ENCODE results near the gene TPRN. TPM values are rescaled to one million over a fixed set of nuclear protein-coding genes. Genes with fewer than 3 reads are reported as not detected.

Gene TPRN
- polyA plus RNA-seq, 1 donor: 32.1 TPM

GRCh38 chr9:137223078-137223970 is 22.8 kb upstream of the TPRN start:
- H3K36me3 ChIP-seq (ENCODE audit: control insufficient read depth, insufficient read depth, low read length): no peaks in the 10 kb centered on the region
- DNase-seq: peak; percentile 97 to 98
- no CpG with 5 or more reads among the region's 63 CpGs for WGBS (ENCODE audit: insufficient coverage, low lambda C conversion rate)
- peak overlapping the region; percentile 86 for H3K27ac ChIP-seq (ENCODE audit: low read length)
- peak overlapping the region; percentile 76 for H3K4me3 ChIP-seq (ENCODE audit: low read length)
- peaks cover 57% of the 10 kb centered on the region for H3K4me1 ChIP-seq (ENCODE audit: control insufficient read depth, insufficient read depth, low read length)
- H3K27me3 ChIP-seq (ENCODE audit: control insufficient read depth, insufficient read depth, low read length): no peaks in the 10 kb centered on the region
- H3K9me3 ChIP-seq (ENCODE audit: control insufficient read depth, low read depth, low read length): peaks cover 12% of the 10 kb centered on the region

GRCh38 chr9:137222190-137223077 is 21.9 kb upstream of the TPRN start, which contains the start of gene RNF208:
Gene RNF208, minus strand, starts transcription at chr9:137222240. Its CDS starts 1,028 bp downstream, at chr9:137221212.
- DNase-seq: peak in 1 of 2 donors; percentile 60
- peak within 1 kb of the TSS; percentile 76 for H3K4me3 ChIP-seq (ENCODE audit: low read length)
- H3K27me3 ChIP-seq (ENCODE audit: control insufficient read depth, insufficient read depth, low read length): no peaks in the 10 kb centered on the region
- peaks cover 59% of the 10 kb centered on the region for H3K4me1 ChIP-seq (ENCODE audit: control insufficient read depth, insufficient read depth, low read length)
- no peaks in the 10 kb centered on the region for H3K36me3 ChIP-seq (ENCODE audit: control insufficient read depth, insufficient read depth, low read length)
- peaks cover 9% of the 10 kb centered on the region for H3K9me3 ChIP-seq (ENCODE audit: control insufficient read depth, low read depth, low read length)
- peak within 1 kb of the TSS; percentile 79 for H3K27ac ChIP-seq (ENCODE audit: low read length)
- no CpG with 5 or more reads among the region's 88 CpGs for WGBS (ENCODE audit: insufficient coverage, low lambda C conversion rate)

GRCh38 chr9:137221506-137222111 is 21.1 kb upstream of the TPRN start:
- no peak overlapping the region for H3K27ac ChIP-seq (ENCODE audit: low read length)
- no peaks in the 10 kb centered on the region for H3K36me3 ChIP-seq (ENCODE audit: control insufficient read depth, insufficient read depth, low read length)
- H3K4me1 ChIP-seq (ENCODE audit: control insufficient read depth, insufficient read depth, low read length): peaks cover 59% of the 10 kb centered on the region
- H3K4me3 ChIP-seq (ENCODE audit: low read length): peak overlapping the region; percentile 47
- H3K27me3 ChIP-seq (ENCODE audit: control insufficient read depth, insufficient read depth, low read length): no peaks in the 10 kb centered on the region
- WGBS (ENCODE audit: insufficient coverage, low lambda C conversion rate): no CpG with 5 or more reads among the region's 61 CpGs
- H3K9me3 ChIP-seq (ENCODE audit: control insufficient read depth, low read depth, low read length): peaks cover 9% of the 10 kb centered on the region
- DNase-seq: peak in 1 of 2 donors; percentile 27

DNA sequence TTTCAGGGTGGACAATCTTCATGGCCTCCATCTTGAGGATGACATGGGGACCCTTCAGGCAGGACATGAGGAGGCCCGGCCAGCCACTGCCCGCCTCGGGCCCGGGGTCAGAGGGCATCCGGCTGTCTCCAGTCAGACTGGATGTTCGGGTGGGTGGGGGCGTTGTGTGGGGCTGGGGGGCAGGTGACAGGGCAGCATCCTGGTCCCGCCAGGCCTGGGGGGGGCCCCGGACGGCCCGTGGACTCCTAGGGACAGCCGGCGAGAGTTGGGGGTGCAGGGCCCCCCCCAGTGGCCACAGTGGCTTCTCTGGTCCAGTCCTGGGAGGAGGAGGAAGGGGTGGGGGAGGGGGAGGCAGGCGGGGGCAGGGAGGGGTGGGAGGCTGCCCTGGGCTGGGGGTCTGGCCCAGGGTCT is 20.6 kb upstream of the TPRN start:
- DNase-seq: no peak
- H3K27me3 ChIP-seq (ENCODE audit: control insufficient read depth, insufficient read depth, low read length): no peaks in the 10 kb centered on the region
- no peak overlapping the region for H3K4me3 ChIP-seq (ENCODE audit: low read length)
- peaks cover 9% of the 10 kb centered on the region for H3K9me3 ChIP-seq (ENCODE audit: control insufficient read depth, low read depth, low read length)
- no CpG with 5 or more reads among the region's 14 CpGs for WGBS (ENCODE audit: insufficient coverage, low lambda C conversion rate)
- H3K4me1 ChIP-seq (ENCODE audit: control insufficient read depth, insufficient read depth, low read length): peaks cover 54% of the 10 kb centered on the region
- no peaks in the 10 kb centered on the region for H3K36me3 ChIP-seq (ENCODE audit: control insufficient read depth, insufficient read depth, low read length)
- H3K27ac ChIP-seq (ENCODE audit: low read length): no peak overlapping the region

DNA sequence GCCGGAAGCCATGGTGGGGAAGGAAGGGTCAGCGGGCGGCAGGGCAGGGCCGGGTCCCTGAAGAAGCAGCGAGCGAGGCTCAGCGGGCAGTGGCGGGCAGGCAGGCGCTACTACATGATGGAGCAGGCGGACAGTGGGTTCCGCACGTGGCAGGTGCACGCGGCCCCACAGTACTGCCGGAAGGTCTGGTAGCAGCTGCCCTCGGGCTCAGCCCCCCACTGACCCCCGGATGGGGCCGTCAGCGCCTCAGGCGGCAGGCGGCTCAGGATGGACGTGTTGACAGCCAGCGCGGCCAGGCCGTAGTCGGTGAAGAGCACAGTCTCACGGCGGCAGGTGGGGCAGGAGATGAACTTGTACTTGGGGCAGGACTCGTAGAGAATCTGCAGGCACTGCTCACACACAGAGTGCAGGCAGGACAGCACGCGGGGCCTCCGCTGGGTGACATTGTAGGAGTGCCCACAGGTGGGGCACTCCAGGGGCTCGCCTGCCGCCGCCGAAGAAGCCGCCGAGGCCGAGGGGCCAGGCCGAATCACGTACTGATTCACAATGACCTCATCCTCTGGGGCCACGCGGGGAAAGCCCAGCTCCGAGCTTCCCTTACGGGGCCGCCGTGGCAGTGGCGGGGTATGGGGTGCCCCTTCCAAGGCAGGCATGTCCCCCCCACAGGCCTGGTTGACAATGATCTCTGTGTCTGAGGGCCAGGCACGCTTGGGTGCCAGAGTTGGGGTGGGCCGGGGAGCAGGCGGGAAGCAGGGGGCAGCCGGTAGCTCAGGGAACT is 20.0 kb upstream of the TPRN start:
- no peak overlapping the region for H3K27ac ChIP-seq (ENCODE audit: low read length)
- no peak for DNase-seq
- peaks cover 9% of the 10 kb centered on the region for H3K9me3 ChIP-seq (ENCODE audit: control insufficient read depth, low read depth, low read length)
- peaks cover 5% of the 10 kb centered on the region for H3K36me3 ChIP-seq (ENCODE audit: control insufficient read depth, insufficient read depth, low read length)
- H3K4me3 ChIP-seq (ENCODE audit: low read length): no peak overlapping the region
- peaks cover 48% of the 10 kb centered on the region for H3K4me1 ChIP-seq (ENCODE audit: control insufficient read depth, insufficient read depth, low read length)
- no CpG with 5 or more reads among the region's 52 CpGs for WGBS (ENCODE audit: insufficient coverage, low lambda C conversion rate)
- H3K27me3 ChIP-seq (ENCODE audit: control insufficient read depth, insufficient read depth, low read length): no peaks in the 10 kb centered on the region

- Histone ChIP-seq H3K27me3 (ENCODE audit: control insufficient read depth, insufficient read depth, low read length) (no peaks in the 10 kb centered on the region), H3K4me1 (ENCODE audit: control insufficient read depth, insufficient read depth, low read length) (peaks cover 41% of the 10 kb centered on the region), H3K27ac (ENCODE audit: low read length) (no peak overlapping the region), H3K9me3 (ENCODE audit: control insufficient read depth, low read depth, low read length) (peaks cover 9% of the 10 kb centered on the region), H3K36me3 (ENCODE audit: control insufficient read depth, insufficient read depth, low read length) (peaks cover 11% of the 10 kb centered on the region), H3K4me3 (ENCODE audit: low read length) (no peak overlapping the region)
- WGBS (ENCODE audit: insufficient coverage, low lambda C conversion rate): no CpG with 5 or more reads among the region's 10 CpGs
- no peak for DNase-seq
These were observed 19.3 kb upstream of the TPRN start for GRCh38 chr9:137219757-137220316.

DNA sequence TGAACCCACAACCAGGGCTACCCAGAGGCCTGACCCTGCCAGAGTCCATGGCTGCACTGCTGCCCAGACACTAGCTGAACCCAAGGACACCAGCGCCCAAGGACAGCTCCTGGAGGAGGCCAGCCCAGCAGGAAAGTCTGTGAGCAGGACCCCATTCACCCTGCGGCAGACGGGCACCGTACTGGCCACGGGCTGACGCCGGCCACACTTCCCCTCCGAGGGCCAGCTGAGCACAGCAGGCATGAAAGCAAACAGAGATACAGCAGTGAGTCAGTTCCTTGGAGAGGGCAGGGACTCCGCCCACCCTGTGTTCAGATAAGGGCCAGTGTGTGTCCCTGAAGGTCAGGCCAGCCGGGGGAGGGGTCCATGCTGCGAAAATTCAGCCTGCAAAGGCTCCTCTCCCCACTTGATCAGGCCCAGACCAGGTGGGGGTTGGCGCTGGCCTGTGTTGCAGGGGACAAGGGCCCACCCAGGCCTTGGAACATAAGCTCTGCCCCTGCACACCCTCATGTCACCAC is 18.3 kb upstream of the TPRN start:
- no CpG with 5 or more reads among the region's 12 CpGs for WGBS (ENCODE audit: insufficient coverage, low lambda C conversion rate)
- peaks cover 13% of the 10 kb centered on the region for H3K36me3 ChIP-seq (ENCODE audit: control insufficient read depth, insufficient read depth, low read length)
- H3K27ac ChIP-seq (ENCODE audit: low read length): peak overlapping the region; percentile 66
- no peaks in the 10 kb centered on the region for H3K27me3 ChIP-seq (ENCODE audit: control insufficient read depth, insufficient read depth, low read length)
- peaks cover 9% of the 10 kb centered on the region for H3K9me3 ChIP-seq (ENCODE audit: control insufficient read depth, low read depth, low read length)
- peaks cover 33% of the 10 kb centered on the region for H3K4me1 ChIP-seq (ENCODE audit: control insufficient read depth, insufficient read depth, low read length)
- peak in 1 of 2 donors; percentile 71 for DNase-seq
- no peak overlapping the region for H3K4me3 ChIP-seq (ENCODE audit: low read length)

GRCh38 chr9:137218212-137218753 is 17.7 kb upstream of the TPRN start:
- Histone ChIP-seq H3K27me3 (ENCODE audit: control insufficient read depth, insufficient read depth, low read length) (no peaks in the 10 kb centered on the region), H3K4me3 (ENCODE audit: low read length) (no peak overlapping the region), H3K9me3 (ENCODE audit: control insufficient read depth, low read depth, low read length) (peaks cover 9% of the 10 kb centered on the region), H3K4me1 (ENCODE audit: control insufficient read depth, insufficient read depth, low read length) (peaks cover 33% of the 10 kb centered on the region), H3K36me3 (ENCODE audit: control insufficient read depth, insufficient read depth, low read length) (peaks cover 13% of the 10 kb centered on the region), H3K27ac (ENCODE audit: low read length) (peak overlapping the region; percentile 66)
- DNase-seq: no peak
- no CpG with 5 or more reads among the region's 30 CpGs for WGBS (ENCODE audit: insufficient coverage, low lambda C conversion rate)

All from large intestine (tissue), 3 donors.